ENCODE measurements around the gene PGS1. TPM values are rescaled to one million over a fixed set of nuclear protein-coding genes. Genes with fewer than 3 reads are reported as not detected.
"Not testable (repeated sequence)": the region's sequence is repeated elsewhere in the genome, so short reads cannot be mapped to it uniquely, and the experiment has no call there.

The PGS1 gene, protein sequence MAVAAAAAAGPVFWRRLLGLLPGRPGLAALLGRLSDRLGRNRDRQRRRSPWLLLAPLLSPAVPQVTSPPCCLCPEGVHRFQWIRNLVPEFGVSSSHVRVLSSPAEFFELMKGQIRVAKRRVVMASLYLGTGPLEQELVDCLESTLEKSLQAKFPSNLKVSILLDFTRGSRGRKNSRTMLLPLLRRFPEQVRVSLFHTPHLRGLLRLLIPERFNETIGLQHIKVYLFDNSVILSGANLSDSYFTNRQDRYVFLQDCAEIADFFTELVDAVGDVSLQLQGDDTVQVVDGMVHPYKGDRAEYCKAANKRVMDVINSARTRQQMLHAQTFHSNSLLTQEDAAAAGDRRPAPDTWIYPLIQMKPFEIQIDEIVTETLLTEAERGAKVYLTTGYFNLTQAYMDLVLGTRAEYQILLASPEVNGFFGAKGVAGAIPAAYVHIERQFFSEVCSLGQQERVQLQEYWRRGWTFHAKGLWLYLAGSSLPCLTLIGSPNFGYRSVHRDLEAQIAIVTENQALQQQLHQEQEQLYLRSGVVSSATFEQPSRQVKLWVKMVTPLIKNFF
- total RNA-seq, result 100 to 1,000 TPM in 1 of 4 donors, 10 to 100 TPM in 3; 41.9 to 105 (median 53.2) TPM

DNA sequence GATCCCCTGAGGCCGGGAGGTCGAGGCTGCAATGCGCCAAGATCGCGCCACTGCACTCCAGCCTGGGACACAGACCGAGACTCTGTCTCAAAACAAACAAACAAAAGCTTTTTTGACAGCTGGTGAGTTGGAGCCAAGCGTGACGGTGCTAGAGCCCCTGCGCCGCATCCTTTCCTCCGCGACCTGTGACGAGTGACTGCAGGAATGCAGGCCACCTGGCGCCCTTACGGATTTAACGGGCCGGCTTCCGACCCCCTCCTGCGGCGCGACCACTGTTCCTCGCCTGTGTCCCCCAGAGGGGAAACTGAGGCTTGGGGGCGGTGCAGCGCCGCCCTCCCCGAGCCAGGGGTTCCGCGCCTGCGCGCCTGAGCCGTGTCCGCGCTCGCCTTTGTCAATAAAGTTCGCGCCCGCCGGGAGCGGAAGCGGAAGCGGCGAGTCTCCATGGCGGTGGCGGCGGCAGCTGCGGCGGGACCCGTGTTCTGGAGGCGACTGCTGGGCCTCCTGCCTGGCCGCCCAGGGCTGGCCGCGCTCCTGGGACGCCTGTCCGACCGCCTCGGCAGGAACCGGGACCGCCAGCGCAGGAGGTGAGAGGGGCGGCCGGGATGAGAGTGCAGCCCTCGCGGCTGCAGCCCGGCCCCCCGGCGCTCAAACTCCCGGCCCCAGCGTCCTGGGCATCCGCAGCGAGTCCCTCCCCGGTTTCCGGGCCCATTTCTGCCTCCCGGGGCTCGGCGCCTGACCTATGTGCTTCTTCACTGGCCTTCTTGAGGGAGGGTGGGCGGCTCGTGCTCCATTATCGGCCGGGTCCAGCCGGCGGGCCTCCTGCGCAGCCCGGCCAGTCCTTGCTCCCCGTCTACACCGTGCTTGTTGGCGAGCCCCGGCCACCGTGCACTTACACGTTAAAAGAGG, at the start of gene PGS1:
TSS of gene PGS1 (plus strand) at position 425 of the 906 bp plus-strand sequence. CDS start at position 442, 17 bp downstream.
- WGBS, 2 donors, result 0 to 1% methylated on average over 34 to 77 of the region's 89 CpGs
- H3K27ac ChIP-seq, result peak within 1 kb of the TSS; percentile 68 to 94 (median 88)
- H3K27me3 ChIP-seq, result no peaks in the 10 kb centered on the region
- TF ChIP-seq, protein P1, sequence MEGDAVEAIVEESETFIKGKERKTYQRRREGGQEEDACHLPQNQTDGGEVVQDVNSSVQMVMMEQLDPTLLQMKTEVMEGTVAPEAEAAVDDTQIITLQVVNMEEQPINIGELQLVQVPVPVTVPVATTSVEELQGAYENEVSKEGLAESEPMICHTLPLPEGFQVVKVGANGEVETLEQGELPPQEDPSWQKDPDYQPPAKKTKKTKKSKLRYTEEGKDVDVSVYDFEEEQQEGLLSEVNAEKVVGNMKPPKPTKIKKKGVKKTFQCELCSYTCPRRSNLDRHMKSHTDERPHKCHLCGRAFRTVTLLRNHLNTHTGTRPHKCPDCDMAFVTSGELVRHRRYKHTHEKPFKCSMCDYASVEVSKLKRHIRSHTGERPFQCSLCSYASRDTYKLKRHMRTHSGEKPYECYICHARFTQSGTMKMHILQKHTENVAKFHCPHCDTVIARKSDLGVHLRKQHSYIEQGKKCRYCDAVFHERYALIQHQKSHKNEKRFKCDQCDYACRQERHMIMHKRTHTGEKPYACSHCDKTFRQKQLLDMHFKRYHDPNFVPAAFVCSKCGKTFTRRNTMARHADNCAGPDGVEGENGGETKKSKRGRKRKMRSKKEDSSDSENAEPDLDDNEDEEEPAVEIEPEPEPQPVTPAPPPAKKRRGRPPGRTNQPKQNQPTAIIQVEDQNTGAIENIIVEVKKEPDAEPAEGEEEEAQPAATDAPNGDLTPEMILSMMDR (IDR thresholded peaks at IDR 0.05), result peak in 1 of 5 experiments; percentile 50
- peak; percentile 60 to 78 for TF ChIP-seq POLR2A (IDR thresholded peaks at IDR 0.05)
- TF ChIP-seq EP300 (IDR thresholded peaks at IDR 0.05), result peak; percentile 77 to 96
- peak within 1 kb of the TSS; percentile 77 to 100 (median 89) for H3K4me3 ChIP-seq
- DNase-seq (ENCODE audit: low spot score in 2 of 2), result peak; percentile 55 to 74
- no peaks in the 10 kb centered on the region for H3K36me3 ChIP-seq
- H3K4me1 ChIP-seq, result peaks cover 0 to 82% (median 45%) of the 10 kb centered on the region in 4 donors
- H3K9me3 ChIP-seq, result no peaks in the 10 kb centered on the region

DNA sequence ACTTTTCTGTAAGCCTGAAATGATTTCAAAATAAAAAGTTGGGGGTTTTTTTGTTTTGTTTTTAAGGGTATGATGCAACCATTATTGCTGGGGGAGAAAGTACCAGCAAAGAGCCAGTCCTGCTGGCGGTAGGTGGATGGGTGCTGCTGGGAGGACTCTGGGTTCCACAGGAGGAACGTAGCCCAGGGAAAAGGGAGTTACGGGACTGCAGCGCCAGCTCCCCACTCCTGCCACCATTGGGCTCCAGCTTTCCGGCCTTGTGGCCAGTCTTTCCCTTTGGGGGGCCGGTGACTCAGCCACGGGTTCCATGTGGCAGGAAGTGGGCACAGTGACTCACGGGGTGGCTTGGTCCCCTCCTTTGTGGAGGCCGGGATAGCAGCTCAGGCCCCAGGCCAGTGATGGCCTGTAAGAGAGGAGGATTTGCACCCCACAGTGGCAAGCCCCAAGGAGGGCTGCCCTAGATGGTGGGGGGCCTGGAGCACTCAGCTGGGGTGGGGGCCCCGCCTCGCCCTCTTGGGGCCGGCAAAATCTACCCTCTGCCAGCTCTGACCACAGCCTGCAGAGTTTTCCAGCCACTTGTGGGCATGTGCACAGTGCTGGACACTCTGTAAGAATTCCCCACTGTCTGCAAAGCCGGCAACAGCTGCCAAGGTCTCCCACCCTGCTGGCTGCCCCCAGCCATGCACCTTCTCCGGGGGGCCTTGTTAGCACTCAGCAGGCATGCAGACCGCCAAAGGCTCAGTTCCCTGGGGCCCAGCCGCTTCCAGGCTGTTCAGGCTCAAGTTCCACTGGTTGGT, 49.0 kb upstream of the PGS1 start:
- 49 to 57% methylated on average over 10 to 14 of the region's 16 CpGs for WGBS, 2 donors
- DNase-seq (ENCODE audit: low spot score in 2 of 2), result no peak
- Histone ChIP-seq H3K4me1 (peaks cover 0 to 38% (median 26%) of the 10 kb centered on the region in 4 donors), H3K9me3 (no peaks in the 10 kb centered on the region), H3K36me3 (no peaks in the 10 kb centered on the region), H3K4me3 (no peak overlapping the region), H3K27me3 (no peaks in the 10 kb centered on the region), H3K27ac (peak overlapping the region in 3 of 4 donors; percentile 24 to 87 (median 68))
- TF ChIP-seq EP300 (IDR thresholded peaks at IDR 0.05) (peak in 1 of 2 donors; percentile 32), POLR2A (IDR thresholded peaks at IDR 0.05) (no peak)
- TF ChIP-seq, protein P1 (IDR thresholded peaks at IDR 0.05), result peak in 1 of 5 experiments; percentile 23

DNA sequence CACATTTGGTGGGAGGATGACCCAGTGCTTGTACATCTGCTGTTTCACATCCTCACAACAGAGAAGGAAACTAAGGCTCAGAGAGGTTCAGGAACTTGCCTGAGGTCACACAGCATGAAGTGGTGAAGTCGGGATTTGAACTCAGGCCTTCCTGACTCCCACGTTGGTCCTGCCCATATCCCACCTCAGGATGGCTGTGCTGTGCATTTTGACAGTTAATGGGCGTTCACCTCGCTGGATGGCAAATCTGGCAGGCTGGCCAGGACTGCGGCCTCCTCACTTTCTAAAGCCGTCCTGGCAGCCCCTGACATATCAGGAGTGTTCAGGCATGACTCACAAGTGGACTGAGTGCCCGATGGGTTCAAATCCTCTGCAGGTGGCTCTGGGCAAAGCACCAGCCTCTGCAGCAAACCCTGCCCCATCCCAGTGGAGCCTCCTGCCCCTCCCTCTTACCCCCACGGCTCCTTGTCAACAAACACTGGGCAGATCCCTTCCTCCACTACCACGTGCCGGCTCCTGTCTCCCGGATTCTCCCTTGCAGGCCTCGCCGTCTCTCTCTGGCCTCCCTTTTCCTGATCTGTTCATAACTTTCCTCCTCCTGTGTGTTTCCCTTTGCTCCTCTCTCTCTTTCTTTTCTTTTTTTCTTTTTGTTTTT, 47.8 kb upstream of the PGS1 start:
- Histone ChIP-seq H3K4me1 (peaks cover 0 to 26% (median 14%) of the 10 kb centered on the region in 4 donors), H3K9me3 (no peaks in the 10 kb centered on the region), H3K4me3 (no peak overlapping the region), H3K27ac (peak overlapping the region in 2 of 4 donors; percentile 38 to 87), H3K36me3 (no peaks in the 10 kb centered on the region), H3K27me3 (no peaks in the 10 kb centered on the region)
- DNase-seq (ENCODE audit: low spot score in 2 of 2), result no peak
- TF ChIP-seq POLR2A (IDR thresholded peaks at IDR 0.05) (no peak), EP300 (IDR thresholded peaks at IDR 0.05) (no peak)
- TF ChIP-seq, protein P1 (IDR thresholded peaks at IDR 0.05), result no peak
- WGBS, 2 donors, result 73 to 74% methylated on average over 12 to 13 of the region's 13 CpGs

DNA sequence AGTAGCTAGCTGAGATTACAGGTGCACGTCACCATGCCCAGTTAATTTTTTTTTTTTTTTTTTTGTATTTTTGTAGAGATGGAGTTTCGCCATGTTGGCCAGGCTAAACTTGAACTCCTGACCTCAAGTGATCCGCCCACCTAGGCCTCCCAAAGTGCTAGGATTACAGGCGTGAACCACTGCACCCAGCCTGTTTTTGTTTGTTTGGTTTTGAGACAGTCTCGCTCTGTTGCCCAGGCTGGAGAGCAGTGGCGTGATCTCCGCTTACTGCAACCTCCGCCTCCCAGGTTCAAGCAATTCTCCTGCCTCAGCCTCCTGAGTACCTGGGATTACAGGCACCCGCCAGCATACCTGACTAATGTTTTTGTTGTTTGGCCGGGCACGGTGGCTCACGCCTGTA, 47.1 kb upstream of the PGS1 start:
- not testable (repeated sequence) for H3K36me3 ChIP-seq; H3K9me3 ChIP-seq; DNase-seq (ENCODE audit: low spot score in 2 of 2); H3K27me3 ChIP-seq; H3K4me3 ChIP-seq
- H3K27ac ChIP-seq, result peak overlapping the region in 1 of 4 donors; percentile 87
- H3K4me1 ChIP-seq, result peaks cover 0 to 19% (median 13%) of the 10 kb centered on the region in 4 donors
- 84 to 85% methylated on average over 12 of the region's 12 CpGs for WGBS, 2 donors

Data from tibial nerve (tissue), 4 donors.